ENCODE data around the gene RAB6A. TPM values are rescaled to one million over a fixed set of nuclear protein-coding genes. Genes with fewer than 3 reads are reported as not detected.

The RAB6A gene
- total RNA-seq, 4 donors from 2014 or later, result 107 to 145 (median 118) TPM

DNA sequence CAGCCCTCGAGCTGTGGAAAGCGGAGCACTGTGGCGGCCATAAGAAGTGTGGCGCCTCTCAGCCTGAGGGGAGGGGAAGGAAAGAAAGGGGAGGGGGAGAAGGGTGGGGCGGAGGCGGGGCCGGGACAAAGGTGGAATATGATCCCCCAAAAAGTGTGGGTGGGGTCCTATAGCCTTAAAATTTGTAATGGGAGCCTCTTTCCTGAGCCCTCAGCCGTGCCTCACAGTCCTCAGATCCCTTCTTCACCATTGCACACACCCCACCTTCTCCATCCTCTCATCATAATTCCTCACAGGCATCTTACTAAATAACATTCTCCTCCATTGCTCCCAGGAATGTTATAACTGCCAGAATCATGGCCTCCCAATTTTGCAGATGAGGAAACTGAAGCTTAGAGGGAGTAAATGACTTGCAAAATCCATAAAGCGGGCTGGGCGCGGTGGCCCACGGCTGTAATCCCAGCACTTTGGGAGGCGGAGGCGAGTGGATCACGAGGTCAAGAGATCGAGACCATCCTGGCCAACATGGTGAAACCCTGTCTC, 600 bp upstream of the RAB6A start:
- ATAC-seq (ENCODE audit: low FRiP score) (peak; percentile 21), DNase-seq (ENCODE audit: low spot score) (no peak)
- TF ChIP-seq CTCF (IDR thresholded peaks at IDR 0.05), result no peak

DNA sequence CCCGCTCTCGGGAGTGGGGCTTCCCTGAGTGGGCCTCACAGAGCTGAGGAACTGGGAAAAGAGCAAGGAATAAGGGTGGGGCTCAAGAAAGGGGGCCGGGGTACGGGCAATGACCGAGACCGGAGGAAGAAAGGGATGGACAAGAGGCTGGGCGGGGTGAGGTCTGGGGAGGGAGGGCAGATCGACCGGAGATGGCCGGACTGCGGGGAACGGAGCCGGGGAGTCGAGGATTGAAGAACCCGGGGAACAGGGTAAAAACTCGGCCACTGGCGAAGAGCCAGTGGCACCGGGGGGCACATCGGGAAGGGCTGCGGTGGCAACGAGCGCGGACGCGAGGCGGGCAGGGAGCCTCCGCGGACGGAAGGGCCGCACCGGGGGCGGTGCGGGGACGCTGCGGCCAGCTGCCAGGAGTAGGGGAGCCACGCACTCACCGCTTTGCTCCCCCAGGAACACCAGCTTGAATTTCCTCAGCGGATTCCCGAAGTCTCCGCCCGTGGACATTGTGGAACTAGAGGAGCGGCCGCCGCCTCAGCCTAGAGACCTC, 667 bp downstream of the RAB6A start:
- DNase-seq (ENCODE audit: low spot score) (no peak), ATAC-seq (ENCODE audit: low FRiP score) (peak; percentile 34)
- no peak for TF ChIP-seq CTCF (IDR thresholded peaks at IDR 0.05)

DNA sequence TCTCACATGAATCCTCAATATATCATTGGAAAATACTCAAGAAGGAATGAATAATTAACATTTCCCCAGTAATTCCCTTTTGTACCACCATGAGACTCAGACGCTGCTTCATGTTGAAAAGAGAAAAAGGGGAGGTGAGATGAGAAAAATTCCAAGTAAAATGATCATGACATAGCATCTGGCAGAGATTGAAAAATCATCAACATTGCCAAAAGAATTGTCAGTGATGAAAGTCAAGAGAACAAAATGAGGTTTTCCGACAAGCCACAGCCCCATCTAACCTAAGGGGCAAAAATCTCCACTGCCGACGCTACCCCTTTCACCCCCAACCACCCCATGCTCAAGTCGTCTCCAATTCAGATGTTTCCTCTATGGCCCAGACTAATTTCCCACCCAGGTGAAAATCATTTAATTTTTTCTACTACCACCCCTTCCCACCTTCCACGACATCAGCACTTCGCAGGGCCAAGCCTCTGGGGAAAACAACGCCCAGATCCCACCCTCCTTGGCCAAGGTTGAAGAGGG, 1.2 kb downstream of the RAB6A start:
- no peak for DNase-seq (ENCODE audit: low spot score)
- TF ChIP-seq CTCF (IDR thresholded peaks at IDR 0.05), result no peak
- no peak for ATAC-seq (ENCODE audit: low FRiP score)

DNA sequence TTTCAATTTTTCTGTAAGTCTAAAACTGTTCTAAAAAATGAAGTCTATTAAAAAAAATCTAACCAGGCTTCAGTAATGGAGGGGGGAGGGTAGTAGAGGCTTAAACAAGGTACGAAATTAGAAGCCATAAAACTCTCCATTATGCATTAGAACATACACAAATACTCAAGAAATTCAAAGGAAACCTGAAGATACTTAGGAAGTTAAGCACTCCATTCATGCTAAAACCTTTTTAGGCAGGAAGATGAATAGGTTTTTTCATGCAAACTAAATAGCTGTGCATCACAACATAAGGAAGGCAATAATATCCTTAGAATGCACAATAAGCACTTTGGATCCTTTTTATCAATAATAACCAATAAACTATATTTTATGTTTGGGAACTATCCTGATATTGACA, 2.4 kb downstream of the RAB6A start:
- DNase-seq (ENCODE audit: low spot score), result no peak
- TF ChIP-seq CTCF (IDR thresholded peaks at IDR 0.05), result no peak
- ATAC-seq (ENCODE audit: low FRiP score), result no peak

DNA sequence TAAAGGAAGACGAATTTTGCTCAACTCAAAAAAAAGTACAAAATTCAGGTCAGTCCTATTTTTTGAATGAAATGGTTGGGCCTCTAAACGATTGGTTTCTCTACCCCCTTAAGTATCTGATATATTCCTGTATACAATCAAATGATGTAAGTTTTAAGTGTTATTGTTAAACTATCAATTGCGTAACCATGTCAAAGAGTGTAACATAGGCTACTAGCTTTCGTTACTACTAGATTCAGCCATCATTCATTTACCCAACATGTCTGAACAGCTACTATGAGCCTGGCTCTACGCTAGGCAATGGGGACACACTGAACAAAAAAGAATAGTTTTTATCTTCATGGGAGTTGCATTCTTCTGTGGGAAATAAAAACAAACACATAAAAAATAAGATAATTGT, 3.3 kb downstream of the RAB6A start:
- ATAC-seq (ENCODE audit: low FRiP score) (no peak), DNase-seq (ENCODE audit: low spot score) (no peak)
- no peak for TF ChIP-seq CTCF (IDR thresholded peaks at IDR 0.05)

DNA sequence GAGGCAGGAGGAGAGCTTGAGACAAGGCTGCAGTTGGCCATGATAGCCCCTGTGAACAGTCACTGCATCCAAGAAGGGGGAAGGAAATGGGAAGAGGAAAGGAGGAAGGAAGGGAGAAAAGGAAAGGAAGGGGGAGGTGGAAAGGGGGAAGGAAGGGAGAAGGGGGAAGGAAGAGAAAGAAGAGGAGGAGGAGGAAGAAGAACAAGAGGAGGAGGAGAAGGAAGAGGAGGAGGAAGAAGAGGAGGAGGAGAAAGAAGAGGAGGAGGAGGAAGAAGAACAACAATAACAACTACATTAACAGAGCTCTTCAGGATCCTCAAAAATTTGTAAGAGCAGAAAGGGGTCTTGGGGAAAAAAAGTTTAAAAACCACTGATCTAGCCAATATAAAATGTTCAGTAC, 5.2 kb downstream of the RAB6A start:
- no peak for TF ChIP-seq CTCF (IDR thresholded peaks at IDR 0.05)
- ATAC-seq (ENCODE audit: low FRiP score) (no peak), DNase-seq (ENCODE audit: low spot score) (no peak)

DNA sequence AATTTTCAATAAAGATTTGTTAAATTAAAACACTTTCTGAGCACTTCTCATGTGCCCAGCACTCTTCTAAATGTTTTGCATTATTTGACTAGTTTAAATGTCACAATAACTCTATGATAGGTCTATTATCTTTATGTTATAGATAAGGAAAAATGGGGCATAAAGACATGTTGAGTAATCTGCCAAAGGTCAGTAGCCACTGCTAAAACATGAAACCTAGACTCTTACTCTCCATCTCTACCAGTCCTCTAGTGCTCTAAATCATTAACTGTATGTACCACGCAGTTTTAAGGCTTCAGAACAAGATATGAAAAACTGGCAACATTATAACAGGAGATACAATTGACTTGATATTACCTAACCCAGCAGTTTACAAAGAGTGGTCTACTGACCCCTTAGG, 6.9 kb downstream of the RAB6A start:
- ATAC-seq (ENCODE audit: low FRiP score) (no peak), DNase-seq (ENCODE audit: low spot score) (no peak)
- TF ChIP-seq CTCF (IDR thresholded peaks at IDR 0.05), result no peak

Data from omental fat pad (tissue), 4 donors.